Neuronal stem cell (in vitro differentiated cells): Measurements from ENCODE around the gene TMBIM6.
A peak's percentile ranks its signal among the peaks of the same experiment; 100 is the strongest.

ENCODE experiments used
- DNase-seq: peaks from one replicate; pipeline ENCODE4 v3.0.0-alpha.2; 2013; ENCODE audit warnings: low spot score
- H2AFZ ChIP-seq: one replicate; pipeline ENCODE4 v1.6.1; 2013; ENCODE audit warnings: mild to moderate bottlenecking, low read length, inconsistent platforms
- H2AK5ac ChIP-seq: 2 replicates; pipeline ENCODE4 v1.6.1; 2013; ENCODE audit warnings: low read depth, mild to moderate bottlenecking, inconsistent platforms, low read length, moderate library complexity, mixed read lengths
- H2BK120ac ChIP-seq: 2 replicates; pipeline ENCODE4 v1.6.1; 2013; ENCODE audit warnings: low read depth, mild to moderate bottlenecking, inconsistent platforms, low read length, moderate library complexity, mixed read lengths
- H2BK12ac ChIP-seq: one replicate; pipeline ENCODE4 v1.6.1; 2013; ENCODE audit warnings: low read length, inconsistent platforms
- H2BK15ac ChIP-seq: 2 replicates; pipeline ENCODE4 v1.6.1; 2013; ENCODE audit warnings: mild to moderate bottlenecking, low read length, inconsistent platforms, mixed read lengths
- H2BK5ac ChIP-seq: one replicate; pipeline ENCODE4 v1.6.1; 2013; ENCODE audit warnings: inconsistent platforms, mild to moderate bottlenecking, low read length, moderate library complexity
- H3K14ac ChIP-seq: one replicate; pipeline ENCODE4 v1.6.1; 2013; ENCODE audit warnings: low read length, inconsistent platforms
- H3K18ac ChIP-seq: 2 replicates; pipeline ENCODE4 v1.6.1; 2013; ENCODE audit warnings: low read length, inconsistent platforms
- H3K23ac ChIP-seq: 2 replicates; pipeline ENCODE4 v1.6.1; 2013; ENCODE audit warnings: low read depth, mild to moderate bottlenecking, mixed read lengths, low read length, inconsistent platforms; ENCODE audit not compliant: poor library complexity
- H3K27ac ChIP-seq: replicated peaks from 3 replicates; pipeline ENCODE4 v1.5.1; 2013; ENCODE audit warnings: low read length, inconsistent platforms
- H3K27me3 ChIP-seq, 3 experiments: 2 replicates each; pipeline ENCODE4 v1.6.1; 2013; ENCODE audit warnings: low read length in 3 of 3, mild to moderate bottlenecking in 2 of 3, inconsistent platforms in 1 of 3, low read depth in 1 of 3, mixed read lengths in 1 of 3, moderate library complexity in 1 of 3; ENCODE audit not compliant: control insufficient read depth in 3 of 3, insufficient read depth in 3 of 3
- H3K36me3 ChIP-seq, 2 donors: replicated peaks in 1 of 2; 2 replicates each; pipeline ENCODE4 v1.6.1; 2013; ENCODE audit warnings: low read length in 2 of 2; ENCODE audit not compliant: control insufficient read depth in 2 of 2, insufficient read depth in 2 of 2
- H3K4ac ChIP-seq: 2 replicates; pipeline ENCODE4 v1.6.1; 2013; ENCODE audit warnings: inconsistent platforms, mild to moderate bottlenecking, low read length, moderate library complexity
- H3K4me1 ChIP-seq, 2 donors: 1 replicate in 1 of 2; 2 replicates in 1 of 2; pipeline ENCODE4 v1.6.1; 2013; ENCODE audit warnings: low read length in 2 of 2, low read depth in 1 of 2; ENCODE audit not compliant: control insufficient read depth in 2 of 2, insufficient read depth in 1 of 2
- H3K4me2 ChIP-seq: one replicate; pipeline ENCODE4 v1.6.1; 2013; ENCODE audit warnings: mild to moderate bottlenecking, low read length, inconsistent platforms; ENCODE audit not compliant: insufficient read depth, poor library complexity, severe bottlenecking
- H3K4me3 ChIP-seq, 2 donors: 2 replicates each; pipeline ENCODE4 v1.5.1; 2013; ENCODE audit warnings: low read length in 2 of 2, mild to moderate bottlenecking in 2 of 2, inconsistent platforms in 1 of 2, moderate library complexity in 1 of 2
- H3K79me1 ChIP-seq: one replicate; pipeline ENCODE4 v1.6.1; 2013; ENCODE audit warnings: low read depth, mild to moderate bottlenecking, inconsistent platforms, low read length, moderate library complexity
- H3K9ac ChIP-seq: one replicate; pipeline ENCODE4 v1.6.1; 2013; ENCODE audit warnings: mild to moderate bottlenecking, low read depth, low read length, inconsistent platforms; ENCODE audit not compliant: poor library complexity
- H3K9me3 ChIP-seq, 2 donors: replicated peaks in 1 of 2; 2 replicates each; pipeline versions ENCODE3 to v1.6.1; 2013; ENCODE audit warnings: low read length in 2 of 2, mild to moderate bottlenecking in 2 of 2, inconsistent platforms in 1 of 2, low read depth in 1 of 2, mixed read lengths in 1 of 2, moderate library complexity in 1 of 2; ENCODE audit not compliant: control insufficient read depth in 2 of 2, insufficient read depth in 1 of 2
- H4K8ac ChIP-seq: one replicate; pipeline ENCODE4 v1.6.1; 2013; ENCODE audit warnings: low read depth, mild to moderate bottlenecking, inconsistent platforms, low read length, moderate library complexity
- H4K91ac ChIP-seq: one replicate; pipeline ENCODE4 v1.6.1; 2013; ENCODE audit warnings: low read length, low read depth, mild to moderate bottlenecking, inconsistent platforms; ENCODE audit not compliant: poor library complexity
- WGBS, 2 donors: extraction: QIAGEN DNeasy Blood & Tissue Kit; methylation state at CpG; one replicate each; pipeline ENCODE4 v1.1.7; 2013; ENCODE audit warnings: missing lambda C conversion rate in 2 of 2, mixed read lengths in 1 of 2; ENCODE audit not compliant: insufficient read length in 2 of 2, insufficient replicate concordance in 1 of 2; ENCODE audit errors: extremely low coverage in 2 of 2; 5-methylcytosine and 5-hydroxymethylcytosine counted together

TMBIM6 gene

DNA sequence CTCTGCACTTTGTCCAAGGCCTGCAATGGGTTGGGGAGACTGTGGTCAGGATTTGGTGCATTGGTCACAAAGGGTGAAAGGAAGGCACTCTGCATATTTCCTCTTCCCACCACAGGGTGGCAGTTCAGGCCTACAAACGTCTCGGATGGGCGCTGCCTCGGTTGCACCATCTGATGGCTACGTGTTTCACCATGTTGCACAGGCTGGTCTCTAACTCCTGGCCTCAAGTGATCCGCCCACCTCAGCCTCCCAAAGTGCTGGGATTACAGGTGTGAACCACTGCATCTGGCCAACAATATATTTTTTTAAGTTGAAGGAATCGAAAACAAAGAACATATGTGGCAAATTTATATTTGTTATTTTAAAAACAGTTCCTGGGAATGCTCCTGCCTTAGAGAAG lies 35.1 kb downstream of the TMBIM6 start:
- H4K91ac ChIP-seq = no peak overlapping the region
- H3K27me3 ChIP-seq = peaks cover 0 to 9% (median 0%) of the 10 kb centered on the region in 3 experiments
- H4K8ac ChIP-seq = no peak overlapping the region
- H3K4ac ChIP-seq = no peak overlapping the region
- H3K14ac ChIP-seq = no peak overlapping the region
- no peak overlapping the region for H3K9ac ChIP-seq
- H3K9me3 ChIP-seq = no peaks in the 10 kb centered on the region
- no peak overlapping the region for H2BK120ac ChIP-seq
- no CpG with 5 or more reads among the region's 7 CpGs for WGBS, 2 donors
- peak; percentile 63 for DNase-seq
- no peak overlapping the region for H3K4me3 ChIP-seq
- no peak overlapping the region for H3K18ac ChIP-seq
- H2BK12ac ChIP-seq = no peak overlapping the region
- H2BK15ac ChIP-seq = no peak overlapping the region
- H3K36me3 ChIP-seq = no peaks in the 10 kb centered on the region
- H3K27ac ChIP-seq = no peak overlapping the region
- peak overlapping the region; percentile 73 for H2AFZ ChIP-seq
- no peaks in the 10 kb centered on the region for H3K4me1 ChIP-seq
- no peak overlapping the region for H2AK5ac ChIP-seq
- no peaks in the 10 kb centered on the region for H3K79me1 ChIP-seq
- no peak overlapping the region for H3K4me2 ChIP-seq
- no peak overlapping the region for H3K23ac ChIP-seq
- no peak overlapping the region for H2BK5ac ChIP-seq

DNA sequence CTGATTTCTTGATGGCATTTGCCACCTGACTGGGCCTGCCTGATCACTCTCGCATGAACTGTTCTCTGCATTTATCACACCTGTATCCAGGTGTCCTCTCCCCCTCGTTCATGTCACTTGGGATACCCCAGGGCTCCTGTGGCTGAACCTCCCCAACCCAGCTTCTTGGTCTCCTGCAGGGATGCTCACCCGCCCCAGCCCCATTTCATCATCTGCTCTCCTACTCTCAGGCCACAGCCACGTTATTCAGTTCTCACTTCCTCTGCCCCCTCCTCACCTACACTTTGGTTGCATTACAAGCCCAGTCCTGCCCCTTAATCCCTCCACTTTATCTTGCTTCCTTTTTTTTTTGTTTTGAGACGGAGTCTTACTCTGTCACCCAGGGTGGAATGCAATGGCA lies 35.5 kb downstream of the TMBIM6 start:
- Histone ChIP-seq H4K91ac (no peak overlapping the region), H4K8ac (no peak overlapping the region), H3K9ac (no peak overlapping the region), H3K14ac (no peak overlapping the region), H3K23ac (no peak overlapping the region), H3K4me2 (no peak overlapping the region), H3K36me3 (no peaks in the 10 kb centered on the region), H3K4ac (no peak overlapping the region), H3K27me3 (peaks cover 0 to 9% (median 0%) of the 10 kb centered on the region in 3 experiments), H2AFZ (peak overlapping the region; percentile 57), H2BK15ac (no peak overlapping the region), H3K27ac (no peak overlapping the region), H2BK120ac (no peak overlapping the region), H3K18ac (no peak overlapping the region), H3K9me3 (no peaks in the 10 kb centered on the region), H3K79me1 (no peaks in the 10 kb centered on the region), H2BK5ac (no peak overlapping the region), H2BK12ac (peak overlapping the region; percentile 36), H2AK5ac (no peak overlapping the region), H3K4me3 (no peak overlapping the region), H3K4me1 (no peaks in the 10 kb centered on the region)
- no peak for DNase-seq
- WGBS, 2 donors = no CpG with 5 or more reads among the region's 5 CpGs

DNA sequence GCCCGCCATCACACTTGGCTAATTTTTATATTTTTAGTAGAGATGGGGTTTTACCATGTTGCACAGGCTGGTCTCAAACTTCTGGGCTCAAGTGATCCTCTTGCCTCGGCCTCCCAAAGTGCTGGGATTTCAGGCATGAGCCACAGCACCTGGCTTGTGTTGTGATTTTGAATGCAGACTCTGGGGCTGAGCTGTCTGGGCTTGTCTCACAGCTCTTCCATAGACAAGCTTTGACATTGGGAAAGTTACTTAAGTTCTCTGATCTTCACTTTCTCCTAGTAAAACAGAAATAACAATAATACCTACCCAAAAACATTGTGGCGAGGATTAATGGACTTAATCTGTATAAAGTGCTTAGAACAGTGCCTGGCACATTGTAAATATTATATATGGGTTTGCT lies 36.0 kb downstream of the TMBIM6 start:
- Histone ChIP-seq H2BK5ac (no peak overlapping the region), H3K36me3 (no peaks in the 10 kb centered on the region), H3K9ac (no peak overlapping the region), H3K18ac (no peak overlapping the region), H3K4me3 (no peak overlapping the region), H3K9me3 (no peaks in the 10 kb centered on the region), H3K4ac (no peak overlapping the region), H3K14ac (no peak overlapping the region), H2BK120ac (no peak overlapping the region), H2AK5ac (no peak overlapping the region), H2BK15ac (no peak overlapping the region), H3K4me1 (no peaks in the 10 kb centered on the region), H3K23ac (no peak overlapping the region), H3K27me3 (peaks cover 0 to 9% (median 0%) of the 10 kb centered on the region in 3 experiments), H4K91ac (no peak overlapping the region), H2BK12ac (no peak overlapping the region), H4K8ac (no peak overlapping the region), H3K4me2 (no peak overlapping the region), H3K27ac (no peak overlapping the region), H2AFZ (no peak overlapping the region), H3K79me1 (no peaks in the 10 kb centered on the region)
- no peak for DNase-seq
- no CpG with 5 or more reads among the region's 3 CpGs for WGBS, 2 donors

DNA sequence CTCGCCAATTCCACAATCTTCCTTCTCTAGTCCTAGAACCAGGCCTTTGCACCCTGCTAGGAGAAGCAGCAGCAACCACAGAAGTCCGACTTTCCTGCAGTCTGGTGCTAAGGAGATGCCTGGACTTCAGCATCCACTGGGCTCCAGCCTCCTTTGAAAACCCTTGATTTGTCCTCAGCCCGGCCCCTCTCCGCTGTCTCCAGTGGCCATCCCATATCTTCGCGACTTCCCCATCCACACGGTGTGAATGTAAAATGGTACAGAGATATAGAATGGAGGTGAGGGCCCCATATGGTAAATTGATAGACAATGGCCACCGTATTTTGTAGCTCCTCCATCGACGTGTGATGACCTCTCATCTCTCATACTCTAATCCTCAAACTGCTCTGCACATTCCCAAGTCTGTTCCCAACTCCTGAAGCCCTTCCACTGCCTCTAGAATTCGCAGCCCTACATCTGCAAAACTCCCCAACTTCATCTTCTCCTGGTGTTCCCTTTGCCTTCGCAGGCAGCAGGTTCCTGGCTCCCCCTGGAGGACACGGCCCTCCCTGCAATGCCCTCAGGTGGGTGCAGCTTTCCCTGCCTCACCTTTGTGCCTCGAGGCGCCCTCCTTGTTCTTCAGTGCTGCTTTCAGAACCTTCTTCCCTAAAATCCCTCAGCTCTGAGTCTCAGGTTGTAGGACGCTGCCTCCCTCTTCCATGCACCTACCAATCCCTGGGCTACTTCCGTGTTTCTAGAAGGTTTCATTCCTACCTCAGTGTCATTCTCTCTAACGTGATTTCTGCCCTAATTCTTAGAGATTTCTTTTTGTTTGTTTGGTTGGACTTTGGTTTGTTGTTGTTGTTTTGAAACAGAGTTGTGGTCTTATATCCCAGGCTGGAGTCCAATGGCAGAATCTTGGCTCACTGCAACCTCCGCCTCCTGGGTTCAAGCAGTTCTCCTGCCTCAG lies 36.7 kb downstream of the TMBIM6 start:
- H3K4me3 ChIP-seq = no peak overlapping the region
- H3K36me3 ChIP-seq = no peaks in the 10 kb centered on the region
- no peak overlapping the region for H4K8ac ChIP-seq
- no peak overlapping the region for H3K9ac ChIP-seq
- H3K27me3 ChIP-seq = peaks cover 0 to 9% (median 0%) of the 10 kb centered on the region in 3 experiments
- H3K4ac ChIP-seq = no peak overlapping the region
- H3K23ac ChIP-seq = no peak overlapping the region
- no peaks in the 10 kb centered on the region for H3K9me3 ChIP-seq
- H3K4me1 ChIP-seq = no peaks in the 10 kb centered on the region
- no peak overlapping the region for H4K91ac ChIP-seq
- peak overlapping the region; percentile 12 for H2AFZ ChIP-seq
- peak; percentile 30 for DNase-seq
- H2AK5ac ChIP-seq = no peak overlapping the region
- no peak overlapping the region for H3K4me2 ChIP-seq
- no peak overlapping the region for H3K18ac ChIP-seq
- no peak overlapping the region for H2BK12ac ChIP-seq
- H3K79me1 ChIP-seq = no peaks in the 10 kb centered on the region
- H3K27ac ChIP-seq = no peak overlapping the region
- no peak overlapping the region for H2BK120ac ChIP-seq
- WGBS, 2 donors = no CpG with 5 or more reads among the region's 19 CpGs
- no peak overlapping the region for H3K14ac ChIP-seq
- H2BK15ac ChIP-seq = no peak overlapping the region
- no peak overlapping the region for H2BK5ac ChIP-seq
